ENCODE measurements around the gene NOD2. TPM values are rescaled to one million over a fixed set of nuclear protein-coding genes. Genes with fewer than 3 reads are reported as not detected.
A peak's percentile ranks its signal among the peaks of the same experiment; 100 is the strongest.

Gene NOD2
- total and polyA plus RNA-seq, 2 donors (not counting 1 experiment from before 2014, with no cell fraction given) = 0.50 TPM; not detected in 1

DNA sequence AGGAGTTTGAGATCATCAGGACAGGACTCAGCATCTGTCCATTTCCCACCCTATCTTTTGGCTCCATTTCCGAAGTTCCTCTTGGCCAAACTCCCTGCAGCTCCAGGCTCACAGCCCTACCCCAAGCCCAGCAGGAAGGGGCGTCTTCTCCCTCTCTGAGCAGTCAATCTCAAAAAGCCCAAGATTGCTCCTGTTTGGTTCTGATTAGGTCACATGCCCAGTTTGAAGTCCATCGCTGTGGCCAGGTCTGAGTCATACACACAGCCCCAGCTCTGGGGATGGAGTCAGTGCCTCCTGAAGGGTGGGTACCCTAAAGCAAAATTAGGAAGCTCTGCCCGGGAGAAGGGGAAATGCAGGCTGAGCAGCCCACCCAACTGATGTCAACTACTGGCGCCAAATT lies 36.2 kb upstream of the NOD2 start:
- Histone ChIP-seq H3K4me1 (ENCODE audit: control insufficient read depth, extremely low read depth, insufficient read depth, low read length) (no peaks in the 10 kb centered on the region), H4K20me1 (ENCODE audit: control insufficient read depth, extremely low read depth, insufficient read depth, low read length) (no peaks in the 10 kb centered on the region), H3K4me3 (replicated peaks in 1 of 4; ENCODE audit: control extremely low read depth in 1 of 4, insufficient read depth in 1 of 4, low read depth in 3 of 4, low read length in 4 of 4) (no peak overlapping the region), H3K79me2 (ENCODE audit: control insufficient read depth, insufficient read depth, low read length) (no peaks in the 10 kb centered on the region), H3K9ac (ENCODE audit: insufficient read depth, low read length) (no peak overlapping the region), H3K36me3 (ENCODE audit: control insufficient read depth, insufficient read depth, low read length) (no peaks in the 10 kb centered on the region), H3K4me2 (ENCODE audit: extremely low read depth, insufficient read depth, low read length) (no peak overlapping the region), H3K9me3 (ENCODE audit: control insufficient read depth, insufficient read depth, low read depth, low read length) (no peaks in the 10 kb centered on the region), H3K27me3 (ENCODE audit: control insufficient read depth, insufficient read depth, low read length) (no peaks in the 10 kb centered on the region), H3K27ac (ENCODE audit: insufficient read depth, low read length) (no peak overlapping the region), H2AFZ (ENCODE audit: low read length) (no peak overlapping the region)
- no peak for TF ChIP-seq CTCF (conservative IDR thresholded peaks at IDR 0.05 in 1 of 2, IDR thresholded peaks at IDR 0.05 in 1 of 2; ENCODE audit: low read depth in 1 of 2, low read length in 2 of 2)
- TF ChIP-seq EZH2 (IDR thresholded peaks at IDR 0.05; ENCODE audit: low read length, missing control alignments) = no peak
- DNase-seq (ENCODE audit: low read depth in 2 of 2) = peak in 1 of 2 donors; percentile 2

GRCh38 chr16:50659806-50660205 lies 33.6 kb upstream of the NOD2 start:
- no peak for TF ChIP-seq EZH2 (IDR thresholded peaks at IDR 0.05; ENCODE audit: low read length, missing control alignments)
- TF ChIP-seq CTCF (conservative IDR thresholded peaks at IDR 0.05 in 1 of 2, IDR thresholded peaks at IDR 0.05 in 1 of 2; ENCODE audit: low read depth in 1 of 2, low read length in 2 of 2) = no peak
- Histone ChIP-seq H3K9ac (ENCODE audit: insufficient read depth, low read length) (no peak overlapping the region), H3K36me3 (ENCODE audit: control insufficient read depth, insufficient read depth, low read length) (no peaks in the 10 kb centered on the region), H3K4me3 (replicated peaks in 1 of 4; ENCODE audit: control extremely low read depth in 1 of 4, insufficient read depth in 1 of 4, low read depth in 3 of 4, low read length in 4 of 4) (no peak overlapping the region), H3K79me2 (ENCODE audit: control insufficient read depth, insufficient read depth, low read length) (no peaks in the 10 kb centered on the region), H2AFZ (ENCODE audit: low read length) (no peak overlapping the region), H3K27ac (ENCODE audit: insufficient read depth, low read length) (no peak overlapping the region), H3K9me3 (ENCODE audit: control insufficient read depth, insufficient read depth, low read depth, low read length) (no peaks in the 10 kb centered on the region), H3K4me1 (ENCODE audit: control insufficient read depth, extremely low read depth, insufficient read depth, low read length) (no peaks in the 10 kb centered on the region), H3K27me3 (ENCODE audit: control insufficient read depth, insufficient read depth, low read length) (no peaks in the 10 kb centered on the region), H3K4me2 (ENCODE audit: extremely low read depth, insufficient read depth, low read length) (no peak overlapping the region), H4K20me1 (ENCODE audit: control insufficient read depth, extremely low read depth, insufficient read depth, low read length) (no peaks in the 10 kb centered on the region)
- no peak for DNase-seq (ENCODE audit: low read depth in 2 of 2)

- H3K9ac ChIP-seq (ENCODE audit: insufficient read depth, low read length) = no peak overlapping the region
- DNase-seq (ENCODE audit: low read depth in 2 of 2) = no peak
- no peak overlapping the region for H3K4me2 ChIP-seq (ENCODE audit: extremely low read depth, insufficient read depth, low read length)
- H3K79me2 ChIP-seq (ENCODE audit: control insufficient read depth, insufficient read depth, low read length) = no peaks in the 10 kb centered on the region
- H2AFZ ChIP-seq (ENCODE audit: low read length) = no peak overlapping the region
- H3K27me3 ChIP-seq (ENCODE audit: control insufficient read depth, insufficient read depth, low read length) = no peaks in the 10 kb centered on the region
- no peaks in the 10 kb centered on the region for H3K36me3 ChIP-seq (ENCODE audit: control insufficient read depth, insufficient read depth, low read length)
- no peaks in the 10 kb centered on the region for H4K20me1 ChIP-seq (ENCODE audit: control insufficient read depth, extremely low read depth, insufficient read depth, low read length)
- no peaks in the 10 kb centered on the region for H3K9me3 ChIP-seq (ENCODE audit: control insufficient read depth, insufficient read depth, low read depth, low read length)
- TF ChIP-seq EZH2 (IDR thresholded peaks at IDR 0.05; ENCODE audit: low read length, missing control alignments) (no peak), CTCF (conservative IDR thresholded peaks at IDR 0.05 in 1 of 2, IDR thresholded peaks at IDR 0.05 in 1 of 2; ENCODE audit: low read depth in 1 of 2, low read length in 2 of 2) (no peak)
- H3K4me3 ChIP-seq (replicated peaks in 1 of 4; ENCODE audit: control extremely low read depth in 1 of 4, insufficient read depth in 1 of 4, low read depth in 3 of 4, low read length in 4 of 4) = no peak overlapping the region
- H3K27ac ChIP-seq (ENCODE audit: insufficient read depth, low read length) = no peak overlapping the region
- H3K4me1 ChIP-seq (ENCODE audit: control insufficient read depth, extremely low read depth, insufficient read depth, low read length) = no peaks in the 10 kb centered on the region
These were observed 31.0 kb upstream of the NOD2 start for GRCh38 chr16:50662306-50662940.
